GM19351 (cell line): ENCODE data around the gene GRIK5.
"Not testable (repeated sequence)": the region's sequence is repeated elsewhere in the genome, so short reads cannot be mapped to it uniquely, and the experiment has no call there.

Experiments
- ATAC-seq: cut with Tn5 transposase; IDR thresholded peaks from one replicate; pipeline ENCODE4 v1.9.1; 2021; ENCODE audit warnings: mild to moderate bottlenecking, moderate library complexity; ENCODE audit not compliant: unreplicated experiment

The GRIK5 gene

DNA sequence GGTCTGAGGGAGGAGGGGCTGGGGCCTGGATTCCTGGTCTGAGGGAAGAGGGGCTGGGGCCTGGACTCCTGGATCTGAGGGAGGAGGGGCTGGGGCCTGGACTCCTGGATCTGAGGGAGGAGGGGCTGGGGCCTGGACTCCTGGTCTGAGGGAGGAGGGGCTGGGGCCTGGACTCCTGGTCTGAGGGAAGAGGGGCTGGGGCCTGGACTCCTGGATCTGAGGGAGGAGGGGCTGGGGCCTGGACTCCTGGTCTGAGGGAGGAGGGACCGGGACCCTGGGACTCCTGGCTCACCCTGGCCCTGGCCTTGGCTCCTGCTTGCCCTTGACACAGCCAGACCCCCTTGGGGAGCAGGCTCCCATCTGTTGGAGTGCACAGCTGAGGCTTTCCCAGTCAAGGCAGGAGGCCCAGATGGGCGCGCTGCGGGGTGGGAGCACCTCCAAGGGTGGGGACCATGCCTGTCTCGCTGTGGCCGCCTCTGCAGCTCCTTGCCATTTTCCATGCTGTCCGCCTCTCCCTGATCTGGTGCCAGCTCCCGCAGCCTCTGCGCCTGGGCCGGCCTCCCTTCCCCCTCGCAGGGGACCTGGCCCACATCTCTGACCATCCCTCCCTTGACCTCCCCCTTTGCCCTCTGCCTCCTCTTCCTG is 78.0 kb downstream of the GRIK5 start:
- not testable (repeated sequence) for ATAC-seq

DNA sequence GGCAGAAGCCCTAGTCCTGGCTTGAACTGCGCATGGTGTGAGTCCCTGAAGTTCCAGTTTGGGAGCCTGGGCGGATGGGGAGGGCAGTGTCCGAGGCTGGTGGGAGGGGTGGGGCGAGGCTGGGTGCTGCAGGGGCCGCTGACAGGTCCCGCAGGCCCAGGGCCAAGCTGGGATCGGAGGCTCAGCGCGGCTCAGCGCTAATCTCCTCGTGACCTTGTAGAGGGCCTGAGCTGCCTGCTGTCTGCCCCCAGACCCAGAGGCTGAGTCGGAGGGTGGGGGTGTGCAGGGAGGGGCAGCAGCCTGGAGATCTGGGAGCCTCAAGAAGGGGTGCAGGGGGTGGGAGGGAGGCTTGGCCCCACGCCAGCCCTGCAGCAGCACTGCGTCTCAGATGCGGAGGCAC is 79.0 kb downstream of the GRIK5 start:
- ATAC-seq, result no peak

DNA sequence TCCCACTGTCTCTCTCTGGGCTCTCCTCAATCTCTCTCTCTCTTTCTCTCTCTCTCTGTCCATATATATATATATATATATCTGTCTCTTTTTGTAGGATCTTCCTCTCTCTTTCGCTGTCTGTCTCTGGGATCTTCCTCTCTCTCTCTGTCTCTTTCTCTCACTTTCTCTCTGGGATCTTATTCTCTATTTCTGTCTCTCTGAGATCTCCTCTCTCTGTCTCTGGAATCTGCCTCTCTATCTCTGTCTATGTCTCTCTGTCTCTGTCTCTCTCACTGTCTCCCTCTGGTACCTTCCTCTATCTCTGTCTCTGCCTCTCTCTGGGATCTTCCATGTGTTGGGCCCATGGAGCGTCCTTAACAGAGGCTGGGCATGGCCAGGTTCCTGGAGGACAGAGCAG is 79.4 kb downstream of the GRIK5 start:
- ATAC-seq, result no peak

DNA sequence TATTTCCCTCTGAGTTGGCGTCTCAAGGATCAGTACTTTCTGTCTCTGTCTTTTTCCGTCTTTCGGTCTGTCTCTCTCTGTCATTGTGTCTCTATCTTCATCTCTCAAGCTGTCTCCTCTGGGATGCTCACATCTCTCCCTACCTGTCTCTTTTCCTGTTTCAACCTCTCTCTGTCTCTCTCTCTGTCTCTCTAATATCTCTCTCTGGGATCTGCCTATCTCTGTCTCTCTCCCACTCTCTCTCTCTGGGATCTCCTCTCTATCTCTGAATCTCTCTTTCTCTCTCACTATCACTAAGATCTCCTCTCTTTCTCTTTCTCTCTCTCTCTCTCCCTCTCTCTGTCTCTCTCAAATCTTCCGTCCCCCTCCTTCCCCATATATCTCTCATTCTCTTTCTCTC is 80.0 kb downstream of the GRIK5 start:
- no peak for ATAC-seq

DNA sequence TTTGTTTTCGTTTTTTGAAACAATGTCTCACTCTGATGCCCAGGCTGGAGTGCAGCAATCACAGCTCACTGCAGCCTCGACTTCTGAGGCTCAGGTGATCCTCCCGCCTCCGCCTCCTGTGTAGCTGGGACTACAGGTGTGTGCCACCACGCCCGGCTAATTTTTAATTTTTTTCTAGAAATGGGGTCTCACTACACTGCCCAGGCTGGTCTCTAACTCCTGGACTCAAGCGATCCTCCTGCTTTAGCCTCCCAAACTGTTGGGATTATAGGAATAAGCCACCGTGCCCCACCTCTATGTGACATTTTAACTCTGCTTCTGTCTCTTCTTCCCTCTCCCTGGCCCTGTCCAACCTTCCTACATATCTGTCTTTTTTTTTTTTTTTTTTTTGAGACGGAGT is 81.1 kb downstream of the GRIK5 start:
- no peak for ATAC-seq

DNA sequence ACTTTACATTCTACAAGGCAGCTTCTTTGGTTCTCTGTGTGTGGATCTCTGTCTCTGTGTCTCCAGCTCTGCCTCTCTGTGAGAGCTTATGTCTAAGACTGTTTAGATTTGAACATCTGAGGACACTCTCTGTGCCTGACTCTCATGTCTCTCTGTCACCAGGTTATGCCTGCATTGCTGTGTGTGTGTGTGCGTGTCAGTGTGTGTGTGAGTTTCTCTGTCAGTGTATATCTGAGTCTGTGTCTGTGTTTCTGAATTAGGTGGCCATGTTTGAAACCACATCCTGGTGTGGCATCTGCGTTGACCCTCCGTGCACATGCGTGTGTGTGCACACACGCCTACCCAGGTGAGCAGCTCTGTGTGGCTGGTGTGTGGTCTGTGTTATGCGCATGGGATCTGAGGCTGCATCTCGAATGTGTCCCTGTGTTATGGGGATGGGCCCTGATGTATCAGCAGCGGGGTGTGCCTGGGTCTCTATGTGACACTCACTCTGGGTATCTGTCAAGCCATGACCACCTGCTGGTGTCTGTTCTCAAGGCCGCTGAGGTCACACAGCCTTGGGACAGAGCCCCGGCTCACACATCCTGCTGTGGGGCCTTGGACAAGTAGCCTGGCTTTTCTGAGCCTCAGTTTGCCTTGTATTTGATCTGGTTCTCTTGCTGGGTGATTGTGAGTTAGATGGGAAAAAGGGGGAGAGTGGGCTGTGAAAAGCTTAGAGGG is 82.7 kb downstream of the GRIK5 start:
- no peak for ATAC-seq

DNA sequence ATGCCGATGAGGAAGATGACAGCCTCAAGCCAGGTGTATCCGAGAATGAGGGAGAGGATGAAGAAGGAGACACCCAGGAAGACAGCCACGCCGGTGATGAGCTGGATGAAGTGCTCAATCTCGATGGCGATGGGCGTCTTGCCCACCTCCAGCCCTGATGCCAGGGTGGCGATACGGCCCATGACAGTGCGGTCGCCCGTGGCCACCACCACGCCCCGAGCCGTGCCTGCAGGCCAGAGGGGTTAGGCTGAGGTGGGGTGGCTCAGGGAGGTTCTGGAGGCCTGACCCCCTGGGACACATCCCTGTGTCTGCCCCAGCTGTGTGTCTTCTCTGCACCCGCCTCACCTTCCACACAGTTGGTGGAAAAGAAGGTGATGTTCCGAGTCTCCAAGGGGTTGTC is 85.0 kb downstream of the GRIK5 start:
- ATAC-seq, result no peak

DNA sequence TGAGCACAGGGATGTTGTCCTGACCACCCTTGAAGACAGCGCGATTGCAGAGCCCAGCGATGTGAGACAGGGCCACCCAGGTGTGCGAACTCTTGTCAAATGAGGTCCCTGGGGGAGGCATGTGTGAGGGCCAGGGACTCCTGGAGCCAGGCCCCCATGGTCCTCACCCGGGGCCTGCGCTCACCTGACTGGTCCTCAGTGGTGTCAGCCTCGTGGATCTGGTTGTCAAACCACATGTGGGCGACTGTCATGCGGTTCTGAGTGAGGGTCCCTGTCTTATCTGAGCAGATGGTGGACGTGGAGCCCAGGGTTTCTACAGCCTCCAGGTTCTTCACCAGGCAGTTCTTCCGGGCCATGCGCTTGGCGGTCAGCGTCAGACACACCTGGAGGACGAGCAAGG is 88.3 kb downstream of the GRIK5 start:
- no peak for ATAC-seq

DNA sequence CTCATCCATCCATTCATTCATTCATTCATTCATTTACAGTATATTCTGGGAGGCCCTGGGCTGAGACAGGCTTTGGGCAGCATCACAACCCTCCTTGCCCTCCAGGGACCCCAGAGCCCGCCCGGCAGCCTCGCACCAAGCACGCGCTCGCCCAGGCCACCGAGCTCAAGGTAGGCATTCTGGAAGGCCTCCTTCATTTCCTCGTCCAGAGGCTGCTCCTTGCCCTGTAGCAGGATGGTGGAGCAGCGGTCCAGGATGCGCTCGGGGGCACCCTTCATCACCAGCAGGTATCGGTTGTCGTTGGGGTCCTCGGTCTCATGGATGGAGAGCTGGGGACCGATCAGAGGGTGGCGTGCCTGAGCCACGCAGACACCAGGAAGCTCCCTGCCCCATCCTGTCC is 91.5 kb downstream of the GRIK5 start:
- no peak for ATAC-seq

DNA sequence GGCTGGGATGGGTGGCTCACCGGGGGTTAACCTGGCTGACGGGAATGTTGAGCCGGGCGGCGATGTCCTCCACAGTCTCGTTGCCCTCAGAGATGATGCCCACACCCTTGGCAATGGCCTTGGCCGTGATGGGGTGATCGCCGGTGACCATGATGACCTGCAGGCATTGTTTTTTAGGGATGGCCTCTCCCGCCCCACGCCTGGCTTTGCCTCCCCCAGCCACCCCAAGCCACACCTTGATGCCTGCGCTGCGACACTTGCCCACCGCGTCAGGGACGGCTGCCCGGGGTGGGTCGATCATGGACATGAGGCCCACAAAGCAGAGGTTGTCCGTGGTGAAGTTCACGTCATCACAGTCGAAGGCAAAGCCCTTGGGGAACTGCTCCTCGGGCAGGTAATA is 92.1 kb downstream of the GRIK5 start:
- no peak for ATAC-seq

DNA sequence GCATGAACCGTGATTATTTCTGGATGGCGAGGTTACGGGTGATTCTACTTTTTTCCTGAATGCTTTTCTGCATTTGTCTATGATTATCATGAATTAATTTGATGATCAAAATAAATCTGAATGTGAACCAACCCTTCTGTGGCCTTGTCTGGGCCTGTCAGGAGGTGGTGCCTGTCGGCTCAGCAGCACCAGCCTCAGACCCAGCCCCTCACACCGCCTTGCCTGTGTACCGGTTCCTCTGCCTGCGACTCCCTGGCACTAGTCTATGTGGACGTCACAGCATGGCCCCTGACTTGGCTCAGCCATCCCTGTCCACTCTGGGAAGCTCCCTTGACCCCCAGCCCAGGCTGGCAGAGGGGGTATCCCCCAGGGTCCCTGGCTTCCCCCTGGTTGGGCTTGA is 95.4 kb downstream of the GRIK5 start:
- ATAC-seq, result no peak

DNA sequence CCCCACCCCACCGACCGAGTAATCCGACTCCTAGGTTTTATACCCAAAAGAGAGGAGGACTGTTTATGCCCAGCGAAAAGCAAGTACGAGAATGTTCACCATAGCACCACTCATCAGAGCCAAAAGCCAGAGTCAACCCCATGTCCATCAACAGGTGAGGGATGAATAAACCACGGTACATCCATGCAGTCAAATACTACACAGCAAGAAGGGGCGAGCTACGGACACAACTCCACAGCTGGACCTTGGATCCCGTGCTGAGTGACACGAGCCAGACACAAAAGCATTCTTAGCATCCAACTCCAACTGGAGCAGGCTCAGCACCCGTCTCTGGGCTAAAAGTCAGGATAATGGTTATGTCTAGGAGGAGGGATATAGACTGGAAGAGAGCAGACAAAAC is 98.6 kb downstream of the GRIK5 start:
- no peak for ATAC-seq

DNA sequence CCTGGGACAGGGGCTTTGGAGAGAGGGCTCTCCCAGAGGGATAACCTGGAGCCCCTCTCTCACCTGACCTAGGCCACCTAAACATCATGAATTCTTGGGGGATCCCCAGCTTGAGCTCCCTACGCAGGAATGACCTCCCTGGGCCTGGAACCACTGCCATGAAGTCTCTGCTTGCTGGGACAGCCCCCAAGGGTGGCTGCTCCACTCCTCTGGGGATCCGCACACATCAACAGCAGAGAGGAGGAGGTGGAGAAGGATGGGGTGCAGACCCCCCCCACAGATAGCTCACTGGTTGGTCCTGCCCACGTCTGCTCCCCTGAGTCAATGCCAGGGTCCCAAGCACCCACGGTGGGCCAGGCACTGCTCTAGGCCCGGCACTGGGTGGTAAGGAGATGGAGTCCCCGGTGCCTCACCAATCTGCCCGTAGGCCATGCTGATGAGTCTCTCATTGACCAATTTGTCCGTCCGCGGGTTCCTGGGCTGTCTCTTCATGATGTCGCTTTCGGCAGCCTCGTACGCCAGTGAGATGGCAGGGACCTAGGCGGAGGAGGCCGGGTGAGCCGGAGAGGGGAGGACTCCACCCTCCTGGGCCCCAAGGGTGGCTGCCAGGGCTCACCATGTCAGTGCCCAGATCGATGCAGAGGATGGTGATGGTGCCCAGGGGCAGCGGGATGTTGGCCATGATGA is 100.1 kb downstream of the GRIK5 start:
- ATAC-seq, result no peak

DNA sequence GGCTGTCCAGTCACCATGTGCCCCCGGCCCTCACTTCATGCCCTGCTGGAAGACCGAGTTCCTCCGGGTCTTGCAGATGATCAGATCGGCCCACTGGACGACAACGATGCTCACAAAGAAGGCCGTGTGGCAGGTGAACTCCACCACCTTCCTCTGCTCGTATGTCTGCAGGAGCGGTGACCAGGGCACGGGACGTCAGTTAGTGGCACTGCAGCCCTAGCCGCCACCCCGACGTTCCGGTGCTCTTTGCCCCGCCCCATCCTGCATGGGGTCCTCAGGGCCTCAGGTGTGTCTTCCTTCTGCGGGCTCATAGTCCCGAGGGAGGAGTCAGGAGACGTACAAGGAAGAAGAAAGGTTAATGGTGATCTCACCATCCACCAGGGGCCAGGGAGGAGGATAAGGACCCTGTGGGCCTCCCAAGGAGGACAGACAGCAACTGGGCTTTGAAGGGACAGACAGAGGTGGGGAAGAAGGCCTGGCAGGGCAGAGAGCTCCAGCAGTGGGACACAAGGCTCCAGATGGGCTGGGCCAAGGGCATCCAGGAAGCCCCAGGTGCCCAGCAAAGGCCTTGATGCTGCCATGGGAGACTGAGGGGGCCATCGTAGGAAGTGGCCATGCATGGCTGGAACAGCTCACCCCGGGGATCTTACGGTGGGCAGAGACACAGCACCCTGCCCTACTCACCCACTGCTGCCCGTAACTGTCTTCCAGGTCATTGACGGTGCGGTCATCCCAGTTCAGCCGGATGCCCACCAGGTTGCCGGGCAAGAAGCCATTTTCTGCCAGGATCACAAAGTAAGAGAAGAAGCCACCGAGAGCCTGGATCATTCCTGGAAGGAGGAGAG is 101.0 kb downstream of the GRIK5 start:
- ATAC-seq, result no peak

DNA sequence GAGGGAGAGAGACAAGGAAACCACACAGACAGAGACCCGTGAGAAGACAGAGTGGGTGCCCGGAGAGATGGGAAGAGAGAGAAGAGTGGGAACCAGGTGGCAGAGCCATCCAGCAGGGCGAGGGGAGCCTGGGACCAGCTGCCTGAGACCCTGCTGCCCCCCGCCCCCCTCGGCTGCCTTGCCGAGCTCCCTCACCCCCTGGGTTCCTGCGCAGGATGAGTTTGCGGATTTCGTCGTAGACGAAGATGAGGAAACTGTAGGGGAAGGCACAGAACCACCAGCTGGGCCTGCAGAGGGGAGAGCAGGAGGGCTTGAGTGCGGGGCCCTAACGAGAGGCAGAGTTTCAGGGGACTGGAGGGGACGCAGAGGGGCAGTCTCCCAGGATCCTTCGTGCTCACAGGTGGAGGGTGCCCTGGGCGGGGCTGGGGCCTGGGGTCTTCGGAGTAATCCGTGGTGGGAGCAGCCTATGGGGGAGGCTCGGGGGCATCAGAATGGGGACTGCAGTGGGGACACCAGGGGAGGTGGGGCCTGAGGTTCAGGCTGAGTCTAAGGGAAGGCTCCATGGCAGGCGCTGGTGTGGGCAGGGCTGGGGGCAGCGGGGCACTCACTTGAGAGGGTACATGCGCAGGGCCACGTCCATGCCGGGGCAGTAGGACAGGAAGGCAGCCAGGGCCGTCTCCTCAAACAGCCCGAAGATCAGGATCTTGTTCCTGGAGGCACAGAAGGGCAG is 102.8 kb downstream of the GRIK5 start:
- ATAC-seq, result no peak

DNA sequence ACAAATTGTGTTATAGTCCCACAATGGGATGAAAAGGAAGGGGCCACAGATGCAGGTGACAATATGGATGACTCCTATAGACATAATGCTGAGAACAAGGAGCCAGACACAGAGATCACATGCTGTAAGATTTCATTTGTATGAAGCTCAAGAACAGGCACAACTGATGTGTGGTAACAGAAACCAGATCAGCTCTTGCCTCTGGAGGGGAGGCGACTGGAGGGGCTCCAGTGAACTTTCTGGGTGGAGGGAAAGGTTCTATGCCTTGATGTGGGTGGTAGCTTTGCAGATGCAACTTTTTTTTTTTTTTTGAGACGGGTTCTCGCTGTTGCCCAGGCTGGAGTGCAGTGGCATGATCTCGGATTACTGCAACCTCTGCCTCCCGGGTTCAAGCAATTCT is 104.9 kb downstream of the GRIK5 start:
- ATAC-seq, result no peak

DNA sequence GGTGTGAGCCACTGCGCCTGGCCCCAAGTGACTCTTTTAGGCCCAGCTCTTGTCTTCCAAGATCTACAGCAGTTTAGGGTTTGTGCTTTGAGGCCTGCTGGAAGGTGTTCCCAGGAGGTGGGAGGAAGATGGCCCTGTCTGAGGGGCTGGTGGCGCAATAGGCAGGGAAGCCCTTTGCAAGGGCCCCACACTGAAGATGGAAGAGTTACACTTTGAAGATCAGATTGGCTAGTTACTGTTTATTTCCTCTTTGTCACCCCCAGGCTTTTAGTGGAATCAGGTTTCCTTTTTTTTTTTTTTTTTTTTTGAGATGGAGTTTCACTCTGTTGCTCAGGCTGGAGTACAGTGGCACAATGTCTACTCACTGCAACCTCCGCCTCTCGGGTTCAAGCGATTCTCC is 109.0 kb downstream of the GRIK5 start:
- no peak for ATAC-seq

DNA sequence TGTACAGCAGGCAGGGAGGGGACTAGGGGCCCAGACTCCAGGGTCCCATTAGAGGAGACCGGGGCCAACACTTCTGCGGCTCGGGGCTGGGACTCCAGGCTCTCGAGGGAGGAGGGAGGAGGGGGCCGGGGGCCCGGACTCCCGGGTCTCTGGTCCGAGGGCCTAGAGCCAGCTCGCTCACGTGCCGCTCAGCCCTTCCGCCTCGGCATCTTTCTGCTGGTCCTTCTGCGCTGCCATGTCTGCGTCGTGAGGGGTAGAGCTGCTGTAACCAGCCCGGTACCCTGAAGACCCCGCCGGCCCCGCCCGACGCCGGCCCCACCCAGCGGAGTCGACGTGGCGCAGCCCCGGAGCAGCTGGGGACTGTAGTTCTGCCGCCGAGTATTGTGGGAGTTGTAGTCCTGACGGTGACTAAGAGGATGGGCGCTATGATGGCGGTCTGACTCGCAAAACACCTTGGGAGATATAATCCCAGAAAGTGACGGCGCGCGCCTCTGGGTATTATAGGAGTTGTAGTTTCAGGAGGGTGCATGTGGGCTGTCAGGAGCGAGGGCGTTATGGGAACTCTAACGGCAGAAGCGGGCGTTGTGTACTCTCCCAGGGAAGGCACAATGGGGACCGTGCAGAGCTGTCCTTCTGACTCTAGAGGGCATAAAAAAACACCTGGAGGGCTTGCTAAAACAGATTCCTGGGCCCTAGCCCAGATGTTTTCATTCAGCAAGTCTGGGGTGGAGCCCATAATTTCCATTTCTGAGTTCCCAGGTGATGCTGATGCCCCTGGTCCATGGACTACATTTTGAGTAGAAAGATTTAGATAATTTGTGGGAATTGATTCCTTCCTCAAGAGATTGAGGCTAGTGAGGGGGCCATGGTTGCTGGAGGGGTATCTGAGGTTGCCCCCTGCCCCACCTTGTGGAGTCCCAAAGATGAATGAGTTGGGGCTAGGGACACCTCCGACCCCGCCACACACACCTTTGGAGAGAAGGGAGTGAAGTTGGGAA is 110.7 kb downstream of the GRIK5 start, which contains the start of gene RABAC1:
Gene RABAC1, minus strand, starts transcription at position 266 of the 998 bp plus-strand sequence. Its CDS starts 29 bp downstream, at position 237.
- peak; percentile 89 for ATAC-seq

DNA sequence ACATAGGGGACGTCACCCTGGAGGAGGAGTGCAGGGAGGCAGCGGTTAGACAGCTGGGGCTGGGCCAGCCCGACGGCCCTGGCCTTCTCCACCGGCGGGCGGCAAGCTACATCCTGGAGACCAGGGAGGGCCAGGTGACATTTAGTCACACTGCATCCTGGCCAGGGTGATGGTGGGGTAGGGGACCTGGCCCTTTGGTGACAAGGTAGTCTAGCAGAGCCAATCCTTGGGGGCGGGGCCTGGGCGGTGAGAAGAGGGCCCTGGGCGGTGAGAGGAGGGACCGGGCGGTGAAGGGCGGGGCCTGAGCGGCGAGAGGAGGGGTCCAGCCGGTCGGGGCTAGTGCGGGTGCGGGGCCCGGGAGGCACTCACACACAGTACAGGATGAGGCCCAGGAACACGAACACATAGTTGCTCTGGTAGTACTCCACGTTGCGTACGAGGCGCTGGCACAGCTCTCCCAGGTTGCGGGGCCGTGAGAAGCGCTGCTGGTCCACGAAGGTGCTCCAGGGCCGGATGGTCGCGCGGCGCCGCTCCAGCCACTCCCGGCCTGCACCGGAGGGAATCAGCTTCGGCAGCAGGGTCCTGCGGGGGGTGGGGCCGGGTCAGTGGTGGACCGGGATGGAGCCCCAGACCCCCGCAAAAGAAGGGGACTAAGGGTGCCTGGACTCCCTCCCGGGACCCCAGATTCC is 111.5 kb downstream of the GRIK5 start:
- peak; percentile 61 for ATAC-seq
